ENCODE data around the gene EML1. TPM values are rescaled to one million over a fixed set of nuclear protein-coding genes. Genes with fewer than 3 reads are reported as not detected.

The EML1 gene
- total RNA-seq, 2 donors from 2014 or later = 2.2 TPM; not detected in 1

DNA sequence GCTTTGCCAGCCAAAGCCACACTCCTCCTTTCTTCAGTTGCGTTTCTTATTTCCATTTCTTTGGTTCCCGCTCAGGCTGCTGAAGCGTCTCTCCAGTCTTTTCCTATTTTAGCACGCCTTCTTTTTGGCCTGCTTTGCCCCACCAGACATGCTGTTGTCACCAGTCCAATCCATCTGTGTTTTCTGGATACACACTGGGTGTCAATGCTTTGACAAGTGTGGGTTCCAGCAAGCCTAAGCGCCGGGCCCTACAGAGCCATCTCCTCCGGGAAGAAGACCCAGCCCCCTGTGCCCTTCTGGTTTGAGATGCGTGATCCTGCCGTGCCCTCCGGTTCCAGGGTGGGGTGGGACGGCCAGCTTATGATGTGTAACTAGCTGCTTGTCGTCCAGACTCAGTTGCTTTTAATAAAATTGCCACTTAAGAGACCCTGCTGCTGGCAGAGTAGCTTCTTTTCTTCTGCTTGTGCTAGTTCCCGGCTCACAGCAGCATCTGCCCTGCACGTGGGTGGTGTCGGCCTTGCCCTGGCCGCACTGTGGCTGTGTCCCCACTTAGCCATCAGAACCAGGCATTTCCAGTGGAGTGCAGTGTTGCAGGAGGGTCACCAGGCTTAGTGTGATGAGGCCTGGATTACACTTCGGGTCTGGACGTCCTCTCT is 29.7 kb downstream of the EML1 start:
- DNase-seq (ENCODE audit: low spot score in 2 of 2) (no peak), ATAC-seq (no peak)
- no peak overlapping the region for H3K27ac Mint-ChIP-seq
- no peaks in the 10 kb centered on the region for H3K9me3 Mint-ChIP-seq
- no peaks in the 10 kb centered on the region for H3K36me3 Mint-ChIP-seq

DNA sequence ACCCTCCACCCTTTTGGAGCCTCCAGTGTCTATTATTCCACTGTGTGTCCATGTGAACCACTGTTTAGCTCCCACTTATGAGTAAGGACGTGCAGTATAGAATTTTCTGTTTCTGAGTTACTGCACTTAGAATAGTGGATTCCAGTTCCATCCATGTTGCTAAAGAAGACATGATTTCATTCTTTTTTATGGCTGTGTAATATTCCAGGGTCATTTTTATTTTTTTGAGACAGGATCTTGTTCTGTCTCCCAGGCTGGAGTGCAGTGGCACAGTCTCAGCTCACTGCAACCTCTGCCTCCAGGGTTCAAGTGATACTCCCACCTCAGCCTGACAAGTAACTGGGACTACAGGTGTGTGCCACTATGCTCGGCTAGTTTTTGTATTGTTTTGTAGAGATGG is 31.6 kb downstream of the EML1 start:
- Mint-ChIP-seq H3K9me3 (no peaks in the 10 kb centered on the region), H3K27ac (no peak overlapping the region), H3K36me3 (no peaks in the 10 kb centered on the region)
- no peak for DNase-seq (ENCODE audit: low spot score in 2 of 2)
- no peak for ATAC-seq

DNA sequence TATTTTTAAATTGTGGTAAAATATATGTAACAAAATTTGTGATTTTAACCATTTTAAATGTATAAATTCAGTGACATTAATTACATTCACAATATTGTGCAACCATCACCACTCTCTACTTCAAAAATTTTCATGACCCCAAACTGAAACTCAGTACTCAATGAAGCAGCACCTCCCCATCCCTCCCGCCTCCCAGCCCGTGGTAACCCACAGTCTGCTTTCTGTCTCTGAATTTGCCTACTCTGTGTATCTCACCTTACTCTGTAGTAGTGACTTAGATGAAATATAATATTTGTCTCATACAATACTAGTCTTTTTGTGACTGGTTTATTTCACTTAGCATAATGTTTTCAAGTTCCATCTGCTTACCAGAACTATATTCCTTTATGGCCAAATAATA is 36.2 kb downstream of the EML1 start:
- ATAC-seq (peak in 1 of 2 donors; percentile 41), DNase-seq (ENCODE audit: low spot score in 2 of 2) (no peak)
- Mint-ChIP-seq H3K27ac (no peak overlapping the region), H3K9me3 (no peaks in the 10 kb centered on the region), H3K36me3 (no peaks in the 10 kb centered on the region)

DNA sequence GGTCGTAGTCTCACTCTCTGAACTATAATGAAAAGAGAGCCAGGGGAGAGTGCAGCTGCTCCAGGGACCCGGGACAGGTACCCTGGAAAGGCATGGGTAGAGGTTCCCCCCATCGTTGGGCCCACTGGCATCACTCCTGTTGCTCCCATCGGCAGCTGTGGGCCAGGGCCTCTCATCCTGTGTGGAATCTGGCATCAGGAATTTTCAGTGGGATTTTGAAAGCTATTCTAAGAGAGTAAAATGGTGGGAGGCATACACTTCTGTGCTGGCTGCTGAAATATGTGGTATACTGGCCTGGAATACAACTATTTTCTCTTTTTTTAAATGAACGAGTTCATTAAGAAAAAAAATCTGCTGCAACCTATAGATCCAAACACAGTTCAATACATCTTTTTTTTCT is 38.1 kb downstream of the EML1 start:
- DNase-seq (ENCODE audit: low spot score in 2 of 2) (no peak), ATAC-seq (no peak)
- Mint-ChIP-seq H3K36me3 (no peaks in the 10 kb centered on the region), H3K27ac (no peak overlapping the region), H3K9me3 (no peaks in the 10 kb centered on the region)

DNA sequence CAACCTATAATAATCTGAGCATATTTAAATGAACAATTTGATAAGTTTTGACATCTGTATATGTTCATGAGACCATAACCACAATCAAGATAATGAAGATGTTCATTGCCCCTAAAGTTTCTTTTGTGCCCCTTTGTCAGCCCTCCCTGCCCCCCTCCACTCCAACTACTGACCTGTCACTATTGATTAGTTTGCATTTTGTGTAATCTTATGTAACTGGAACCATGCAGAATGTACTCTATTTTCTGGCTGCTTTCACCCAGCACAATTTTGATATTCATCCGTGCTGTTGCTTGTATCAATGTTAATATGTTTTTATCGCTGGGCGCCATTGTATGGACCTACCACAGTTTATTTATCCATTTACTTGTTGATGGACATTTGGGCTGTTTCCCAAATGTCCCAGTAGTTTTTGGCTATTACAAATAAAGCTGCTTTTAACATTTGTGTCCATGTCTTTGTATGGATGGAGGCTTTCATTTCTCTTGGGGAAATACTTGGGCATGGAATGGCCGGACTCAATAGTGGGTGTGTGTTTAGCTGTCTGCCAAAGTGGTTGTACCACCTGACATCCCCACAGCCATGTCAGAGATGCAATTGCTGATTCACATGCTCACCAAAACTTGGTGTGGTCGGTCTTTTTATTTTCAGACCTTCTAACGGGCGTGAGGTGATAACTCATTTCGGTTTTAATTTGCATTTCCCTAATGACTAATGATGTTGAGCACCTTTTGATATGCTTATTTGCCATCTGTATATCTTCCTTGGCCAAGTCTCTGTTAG is 38.9 kb downstream of the EML1 start:
- no peaks in the 10 kb centered on the region for H3K36me3 Mint-ChIP-seq
- no peak overlapping the region for H3K27ac Mint-ChIP-seq
- no peaks in the 10 kb centered on the region for H3K9me3 Mint-ChIP-seq
- DNase-seq (ENCODE audit: low spot score in 2 of 2) (no peak), ATAC-seq (no peak)

DNA sequence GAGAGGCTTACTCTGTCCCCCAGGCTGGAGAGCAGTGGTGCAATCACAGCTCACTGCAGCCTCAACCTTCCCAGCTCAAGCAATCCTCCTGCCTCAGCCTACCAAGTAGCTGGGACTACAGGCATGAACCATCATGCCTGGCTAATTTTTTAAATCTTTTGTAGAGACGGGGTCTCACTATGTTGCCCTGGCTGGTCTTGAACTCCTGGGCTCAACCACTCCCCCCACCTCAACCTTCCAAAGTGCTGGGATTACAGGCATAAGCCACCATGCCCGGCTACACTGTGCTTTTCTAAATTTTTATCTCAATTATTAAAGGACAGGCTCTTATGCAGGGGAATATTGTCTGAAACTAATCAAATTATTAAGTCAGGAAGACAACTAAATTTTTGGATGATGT is 44.6 kb downstream of the EML1 start:
- no peak for DNase-seq (ENCODE audit: low spot score in 2 of 2)
- Mint-ChIP-seq H3K36me3 (no peaks in the 10 kb centered on the region), H3K27ac (no peak overlapping the region), H3K9me3 (no peaks in the 10 kb centered on the region)
- no peak for ATAC-seq

DNA sequence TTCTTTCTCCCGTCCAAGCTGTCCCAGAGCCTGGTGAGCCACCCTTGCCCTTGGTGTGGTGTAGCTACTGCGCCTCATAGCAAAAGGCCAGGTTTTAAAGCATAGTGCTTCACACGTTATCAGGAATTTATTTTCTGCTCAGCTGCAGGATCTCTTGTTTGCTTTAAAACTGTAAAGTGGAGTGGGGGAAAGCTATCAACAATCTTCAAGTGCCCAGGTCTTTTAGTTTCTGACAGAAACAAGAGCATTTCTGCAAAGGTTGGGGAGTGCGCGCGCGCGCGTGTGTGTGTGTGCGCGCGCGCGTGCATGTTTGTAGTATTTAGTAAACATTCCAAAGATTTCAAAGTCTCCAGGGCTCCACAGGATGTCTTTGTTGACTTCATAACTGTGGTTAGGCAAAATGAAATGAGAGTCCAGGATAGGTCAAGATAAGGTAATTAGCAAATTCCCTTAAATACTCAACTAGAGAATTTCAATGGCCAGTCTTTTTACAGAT is 45.5 kb downstream of the EML1 start:
- no peak overlapping the region for H3K27ac Mint-ChIP-seq
- ATAC-seq (no peak), DNase-seq (ENCODE audit: low spot score in 2 of 2) (no peak)
- H3K9me3 Mint-ChIP-seq = no peaks in the 10 kb centered on the region
- no peaks in the 10 kb centered on the region for H3K36me3 Mint-ChIP-seq

DNA sequence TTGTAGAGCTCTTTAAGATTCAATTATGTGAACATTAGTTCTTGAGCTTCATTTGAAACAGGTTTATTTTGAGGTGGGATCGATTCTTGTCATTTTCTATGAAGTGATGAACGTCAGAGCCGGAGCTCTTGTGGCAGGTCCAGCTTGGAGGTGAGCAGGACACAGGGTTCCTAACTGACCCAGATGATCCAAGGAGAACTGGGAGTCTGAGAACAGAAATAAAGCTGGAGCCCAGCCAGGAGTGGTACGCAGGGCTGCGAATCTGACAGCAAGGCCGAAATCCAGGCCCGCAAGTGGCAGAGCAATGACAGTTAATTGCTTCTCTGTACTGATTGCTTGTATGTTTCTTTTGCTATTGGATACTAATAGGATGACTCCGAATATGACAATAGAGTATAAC is 46.5 kb downstream of the EML1 start:
- ATAC-seq (no peak), DNase-seq (ENCODE audit: low spot score in 2 of 2) (no peak)
- no peaks in the 10 kb centered on the region for H3K36me3 Mint-ChIP-seq
- H3K27ac Mint-ChIP-seq = no peak overlapping the region
- H3K9me3 Mint-ChIP-seq = no peaks in the 10 kb centered on the region

DNA sequence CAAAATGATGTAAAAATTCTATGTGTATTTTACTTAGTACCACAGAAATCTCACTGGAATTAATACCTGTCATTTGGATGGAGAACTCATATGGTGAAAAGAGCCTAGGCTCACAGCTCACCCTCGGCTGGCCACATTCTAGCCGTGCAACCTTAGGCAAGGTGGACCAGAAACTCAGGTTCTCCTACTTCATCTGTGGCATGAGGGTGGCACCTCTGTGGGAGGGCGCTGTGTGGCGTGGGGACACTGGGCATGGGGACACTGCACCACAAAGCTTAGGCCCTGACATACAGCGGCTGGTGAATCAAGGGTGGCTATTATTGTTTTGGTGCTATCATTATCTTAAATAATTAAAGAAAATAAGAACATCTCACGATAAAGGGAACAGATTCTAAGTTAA is 47.1 kb downstream of the EML1 start:
- no peak overlapping the region for H3K27ac Mint-ChIP-seq
- DNase-seq (ENCODE audit: low spot score in 2 of 2) = no peak
- no peaks in the 10 kb centered on the region for H3K9me3 Mint-ChIP-seq
- H3K36me3 Mint-ChIP-seq = no peaks in the 10 kb centered on the region
- ATAC-seq = no peak

DNA sequence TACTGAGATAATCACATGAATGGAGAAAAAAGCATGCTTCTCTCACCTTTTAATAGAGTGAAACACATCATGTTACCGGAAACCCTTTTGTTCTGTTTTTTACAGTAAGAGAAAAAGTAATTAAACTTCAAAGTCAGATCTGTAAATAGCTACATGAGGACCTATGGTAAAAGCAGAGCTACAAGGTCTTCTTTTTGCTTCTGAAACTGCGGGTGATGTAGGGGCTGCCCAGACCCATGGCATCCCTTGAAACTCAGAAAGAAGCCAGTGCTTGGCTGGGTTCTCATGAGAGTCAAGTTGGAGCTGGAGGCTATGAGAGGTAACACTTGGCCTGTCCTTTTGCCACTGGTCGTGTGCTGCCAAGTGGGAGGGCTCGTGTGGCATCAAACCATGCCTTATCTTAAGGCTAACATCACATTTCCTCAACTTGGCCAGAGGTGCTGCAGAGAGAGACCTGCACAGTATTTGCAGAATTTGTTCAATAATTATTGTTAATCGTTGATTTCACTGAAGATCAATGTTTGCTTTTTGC is 47.6 kb downstream of the EML1 start:
- no peak for ATAC-seq
- Mint-ChIP-seq H3K27ac (no peak overlapping the region), H3K9me3 (no peaks in the 10 kb centered on the region), H3K36me3 (no peaks in the 10 kb centered on the region)
- no peak for DNase-seq (ENCODE audit: low spot score in 2 of 2)

DNA sequence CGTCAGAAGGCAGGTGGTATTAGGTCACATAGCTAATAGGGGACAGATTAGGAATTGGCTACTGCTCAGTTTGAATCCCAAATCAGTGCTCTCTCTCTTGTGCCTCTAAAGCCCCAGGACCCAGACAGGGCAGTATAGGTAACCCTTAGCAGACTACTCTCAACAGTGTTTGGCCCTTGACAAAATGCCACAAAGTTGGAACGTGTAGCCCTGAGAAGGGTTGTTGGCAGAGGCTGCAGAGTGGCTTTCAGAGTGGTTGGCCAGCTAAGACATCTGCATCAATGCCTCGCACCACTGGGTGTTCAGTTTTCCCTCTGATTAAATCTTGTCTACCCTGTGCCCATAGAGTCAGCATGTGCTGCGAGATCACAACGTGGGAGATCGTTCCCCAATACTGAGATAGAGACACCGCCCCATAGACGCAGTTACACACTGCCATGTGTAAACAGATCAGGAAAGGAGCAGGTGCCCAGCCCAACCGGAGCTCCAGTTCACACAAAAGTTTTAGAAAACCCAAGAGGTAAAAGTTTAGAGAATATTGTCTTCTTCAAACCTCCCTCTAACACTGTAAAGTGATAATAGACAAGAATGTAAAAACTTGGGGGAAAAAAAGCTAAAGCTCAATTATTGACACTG is 48.3 kb downstream of the EML1 start:
- H3K9me3 Mint-ChIP-seq = no peaks in the 10 kb centered on the region
- DNase-seq (ENCODE audit: low spot score in 2 of 2) (no peak), ATAC-seq (no peak)
- H3K27ac Mint-ChIP-seq = no peak overlapping the region
- no peaks in the 10 kb centered on the region for H3K36me3 Mint-ChIP-seq

DNA sequence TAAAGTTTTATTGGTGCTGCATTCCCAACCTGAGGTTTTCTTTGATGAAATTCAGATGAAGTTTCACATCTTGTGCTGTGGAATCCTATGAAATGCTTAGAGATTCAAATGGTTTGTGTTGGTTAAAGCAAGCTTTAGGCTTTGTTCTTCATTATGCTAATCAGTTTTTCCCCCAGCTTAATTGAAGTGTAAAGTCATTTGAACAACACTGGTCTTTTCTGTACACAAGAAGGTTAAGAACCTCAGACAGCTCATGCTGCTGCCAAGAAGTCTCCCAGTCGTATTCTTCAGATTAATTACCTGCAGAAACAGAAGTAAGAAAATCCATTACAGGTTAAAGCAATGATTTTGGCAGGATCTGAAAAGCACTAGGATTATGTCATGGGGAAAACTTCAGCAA is 48.9 kb downstream of the EML1 start:
- ATAC-seq (no peak), DNase-seq (ENCODE audit: low spot score in 2 of 2) (no peak)
- Mint-ChIP-seq H3K36me3 (peaks cover 3 to 4% of the 10 kb centered on the region in 2 donors), H3K27ac (no peak overlapping the region), H3K9me3 (peaks cover 3% of the 10 kb centered on the region in 2 donors)

DNA sequence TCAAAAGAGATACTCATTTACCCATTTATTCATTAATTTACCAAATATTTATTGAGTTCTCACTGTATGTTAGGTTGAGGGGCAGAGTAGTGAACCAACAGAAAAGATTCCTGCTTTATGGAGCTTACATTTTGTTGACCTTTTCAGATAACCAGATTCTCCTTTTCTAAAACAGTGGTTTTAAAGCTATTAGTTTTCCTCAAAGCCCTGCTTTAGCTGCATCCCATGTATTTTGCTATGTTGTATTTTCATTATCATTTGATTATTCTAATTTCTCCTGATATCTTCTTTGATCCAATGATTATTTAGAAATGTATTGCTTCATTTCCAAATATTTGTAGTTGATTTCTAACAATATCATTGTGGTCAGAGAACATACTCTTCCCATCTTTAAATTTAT is 53.6 kb downstream of the EML1 start:
- Mint-ChIP-seq H3K9me3 (peaks cover 4 to 5% of the 10 kb centered on the region in 2 donors), H3K27ac (no peak overlapping the region), H3K36me3 (peaks cover 5 to 6% of the 10 kb centered on the region in 2 donors)
- DNase-seq (ENCODE audit: low spot score in 2 of 2) (no peak), ATAC-seq (no peak)

DNA sequence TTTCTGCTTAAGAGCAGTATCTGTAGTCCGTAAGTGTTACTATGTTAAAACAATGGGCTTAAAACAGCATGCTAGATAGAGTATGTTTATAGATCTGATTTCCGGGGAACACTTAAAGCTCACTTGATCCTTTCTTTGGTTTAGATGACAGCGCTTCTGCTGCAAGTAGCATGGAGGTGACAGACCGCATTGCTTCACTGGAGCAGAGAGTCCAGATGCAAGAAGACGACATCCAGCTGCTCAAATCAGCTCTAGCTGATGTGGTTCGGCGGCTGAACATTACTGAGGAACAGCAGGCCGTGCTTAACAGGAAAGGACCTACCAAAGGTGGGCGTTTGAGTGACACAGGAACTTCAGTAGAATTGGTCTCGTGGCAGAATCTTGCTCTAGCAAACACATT is 57.5 kb downstream of the EML1 start:
- Mint-ChIP-seq H3K9me3 (peaks cover 4 to 5% of the 10 kb centered on the region in 2 donors), H3K36me3 (peaks cover 5 to 6% of the 10 kb centered on the region in 2 donors), H3K27ac (no peak overlapping the region)
- no peak for DNase-seq (ENCODE audit: low spot score in 2 of 2)
- no peak for ATAC-seq

DNA sequence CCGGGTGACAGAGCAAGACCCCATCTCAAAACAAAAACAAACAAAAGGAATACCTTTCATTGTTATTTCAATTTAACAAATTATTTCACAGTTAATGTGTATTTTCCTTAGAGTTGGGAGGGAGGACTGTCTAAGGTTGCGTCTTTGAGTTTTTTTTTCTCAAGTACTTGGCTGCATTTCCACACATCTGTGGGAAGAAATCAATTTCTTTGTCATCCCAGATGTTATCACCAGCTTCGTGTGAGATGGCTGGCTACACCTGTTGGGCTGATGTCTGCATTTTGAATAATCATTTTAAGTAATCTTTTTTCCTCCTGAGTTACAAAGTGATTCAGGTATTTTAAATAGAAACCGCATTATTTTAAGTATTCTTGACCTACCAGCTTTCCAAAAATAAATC is 59.4 kb downstream of the EML1 start:
- Mint-ChIP-seq H3K27ac (no peak overlapping the region), H3K9me3 (no peaks in the 10 kb centered on the region), H3K36me3 (no peaks in the 10 kb centered on the region)
- DNase-seq (ENCODE audit: low spot score in 2 of 2) (no peak), ATAC-seq (no peak)

DNA sequence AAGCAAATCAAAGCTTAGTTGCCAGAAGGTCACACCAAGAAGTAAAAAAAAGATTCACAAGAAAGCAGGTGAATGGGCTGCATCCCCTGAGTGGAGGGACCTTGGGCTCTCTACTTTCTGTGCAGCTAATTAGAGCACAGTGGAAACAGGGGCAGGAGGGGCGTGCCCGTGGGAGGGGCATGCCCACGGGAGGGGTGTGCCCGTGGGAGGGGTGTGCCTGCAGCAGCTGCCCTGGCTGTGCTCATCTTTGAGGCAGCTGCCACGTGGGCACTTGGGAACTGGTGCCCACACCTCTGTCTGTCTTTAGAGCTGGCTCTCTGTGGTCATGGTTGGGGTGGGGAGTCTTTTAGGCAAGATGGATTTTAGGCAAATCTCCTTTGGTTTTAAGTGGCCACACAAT is 60.0 kb downstream of the EML1 start:
- Mint-ChIP-seq H3K9me3 (no peaks in the 10 kb centered on the region), H3K36me3 (no peaks in the 10 kb centered on the region), H3K27ac (no peak overlapping the region)
- no peak for ATAC-seq
- no peak for DNase-seq (ENCODE audit: low spot score in 2 of 2)

DNA sequence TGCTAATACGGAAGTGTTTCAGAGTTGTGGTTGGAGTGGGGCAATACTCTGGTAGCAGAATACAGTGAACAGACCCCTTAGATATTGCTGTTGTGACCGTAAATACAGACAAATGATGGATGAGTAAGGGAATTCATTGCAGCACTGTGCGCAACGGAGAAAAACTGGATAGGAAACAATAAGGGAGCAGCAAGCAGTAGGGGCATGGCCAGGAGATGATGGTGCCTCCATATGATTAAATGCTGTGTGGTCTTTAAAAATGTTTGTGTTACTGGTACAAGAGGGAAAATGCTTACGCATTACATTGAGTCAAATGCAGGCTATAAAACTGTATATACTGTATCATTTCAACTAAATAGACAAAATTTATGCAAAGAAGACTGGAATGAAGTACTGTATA is 61.6 kb downstream of the EML1 start:
- Mint-ChIP-seq H3K27ac (no peak overlapping the region), H3K9me3 (no peaks in the 10 kb centered on the region), H3K36me3 (no peaks in the 10 kb centered on the region)
- ATAC-seq (no peak), DNase-seq (ENCODE audit: low spot score in 2 of 2) (no peak)

Data from activated naive CD4-positive, alpha-beta T cell treated with anti-CD3 and anti-CD28 coated beads, Interleukin-2, amount 50 U/mL, for 72 hours (primary cell).